Nephron (organoid): ENCODE results near the gene MAD1L1.

Experiments
- H3K27ac Mint-ChIP-seq, 3 experiments: 2 replicates each; pipeline ENCODE4 v1.8.0; 2020; ENCODE audit warnings: mixed read lengths in 3 of 3, mild to moderate bottlenecking in 2 of 3, moderate library complexity in 1 of 3
- H3K27me3 Mint-ChIP-seq: 2 replicates; pipeline ENCODE4 v1.8.0; 2021; ENCODE audit warnings: low read depth, mild to moderate bottlenecking, moderate library complexity, mixed read lengths
- H3K36me3 Mint-ChIP-seq: 2 replicates; pipeline ENCODE4 v1.8.0; 2020; ENCODE audit warnings: low read depth, mixed read lengths
- H3K4me1 Mint-ChIP-seq: 2 replicates; pipeline ENCODE4 v1.8.0; 2020; ENCODE audit warnings: mixed read lengths
- H3K4me3 Mint-ChIP-seq, 3 experiments: 2 replicates each; pipeline ENCODE4 v1.8.0; 2020; ENCODE audit warnings: mild to moderate bottlenecking in 3 of 3, mixed read lengths in 3 of 3, moderate library complexity in 2 of 3
- H3K9me3 Mint-ChIP-seq: 2 replicates; pipeline ENCODE4 v1.8.0; 2020; ENCODE audit warnings: mixed read lengths
- TF ChIP-seq, protein P1 (sequence below), 3 experiments: fragments of 200-600 bp; sonication (generic); IDR thresholded peaks; one replicate each; pipeline ENCODE4 v1.5.0; 2021; ENCODE audit warnings: antibody characterized with exemption in 3 of 3; ENCODE audit not compliant: unreplicated experiment in 3 of 3

MAD1L1 gene

DNA sequence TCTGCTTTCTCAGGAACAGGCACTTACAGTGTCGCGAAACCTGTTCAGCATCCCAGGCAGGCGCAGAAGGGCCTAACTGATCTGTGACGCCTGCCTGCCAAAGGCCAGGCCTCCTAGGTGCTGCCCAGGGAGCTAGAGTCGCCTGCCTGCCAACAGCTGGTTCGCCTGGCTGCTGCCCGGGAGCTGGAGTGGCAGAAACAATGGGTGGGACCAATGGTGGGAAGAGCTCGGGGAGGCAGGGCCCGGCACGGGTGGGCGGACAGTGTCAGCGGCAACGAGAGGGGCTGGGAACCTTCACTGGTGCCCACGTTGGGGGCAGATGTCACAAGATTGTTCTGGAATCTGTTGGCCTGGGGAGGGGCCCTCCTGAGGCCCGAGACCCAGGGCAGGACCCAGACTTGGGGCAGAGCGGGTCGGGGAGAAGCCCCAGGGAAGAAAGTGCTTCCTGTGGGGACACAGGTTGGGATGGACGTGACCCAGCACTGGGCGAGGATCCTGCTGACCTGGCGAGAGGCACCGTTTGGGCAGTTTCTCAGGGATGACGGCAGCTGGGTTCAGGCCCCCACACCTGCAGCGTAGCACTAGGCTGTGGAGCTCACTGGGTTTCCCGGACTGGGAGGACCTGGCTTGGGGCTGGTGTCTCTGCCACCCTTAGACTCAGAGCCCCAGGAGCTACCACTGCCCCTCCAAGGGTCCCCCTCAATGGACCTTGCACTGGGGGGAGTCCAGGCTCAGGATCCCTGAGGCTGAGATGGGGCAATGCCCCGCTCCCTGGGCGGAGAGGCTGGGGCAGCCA is 380.8 kb downstream of the MAD1L1 start:
- H3K4me3 Mint-ChIP-seq: peak overlapping the region in 1 of 3 experiments; percentile 29
- peaks cover 16% of the 10 kb centered on the region for H3K27me3 Mint-ChIP-seq
- H3K27ac Mint-ChIP-seq: peak overlapping the region in 2 of 3 experiments; percentile 17 to 49
- no peaks in the 10 kb centered on the region for H3K9me3 Mint-ChIP-seq
- H3K36me3 Mint-ChIP-seq: no peaks in the 10 kb centered on the region
- TF ChIP-seq, protein P1, sequence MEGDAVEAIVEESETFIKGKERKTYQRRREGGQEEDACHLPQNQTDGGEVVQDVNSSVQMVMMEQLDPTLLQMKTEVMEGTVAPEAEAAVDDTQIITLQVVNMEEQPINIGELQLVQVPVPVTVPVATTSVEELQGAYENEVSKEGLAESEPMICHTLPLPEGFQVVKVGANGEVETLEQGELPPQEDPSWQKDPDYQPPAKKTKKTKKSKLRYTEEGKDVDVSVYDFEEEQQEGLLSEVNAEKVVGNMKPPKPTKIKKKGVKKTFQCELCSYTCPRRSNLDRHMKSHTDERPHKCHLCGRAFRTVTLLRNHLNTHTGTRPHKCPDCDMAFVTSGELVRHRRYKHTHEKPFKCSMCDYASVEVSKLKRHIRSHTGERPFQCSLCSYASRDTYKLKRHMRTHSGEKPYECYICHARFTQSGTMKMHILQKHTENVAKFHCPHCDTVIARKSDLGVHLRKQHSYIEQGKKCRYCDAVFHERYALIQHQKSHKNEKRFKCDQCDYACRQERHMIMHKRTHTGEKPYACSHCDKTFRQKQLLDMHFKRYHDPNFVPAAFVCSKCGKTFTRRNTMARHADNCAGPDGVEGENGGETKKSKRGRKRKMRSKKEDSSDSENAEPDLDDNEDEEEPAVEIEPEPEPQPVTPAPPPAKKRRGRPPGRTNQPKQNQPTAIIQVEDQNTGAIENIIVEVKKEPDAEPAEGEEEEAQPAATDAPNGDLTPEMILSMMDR (IDR thresholded peaks at IDR 0.05; ENCODE audit: unreplicated experiment in 3 of 3): no peak
- H3K4me1 Mint-ChIP-seq: peaks cover 17% of the 10 kb centered on the region

DNA sequence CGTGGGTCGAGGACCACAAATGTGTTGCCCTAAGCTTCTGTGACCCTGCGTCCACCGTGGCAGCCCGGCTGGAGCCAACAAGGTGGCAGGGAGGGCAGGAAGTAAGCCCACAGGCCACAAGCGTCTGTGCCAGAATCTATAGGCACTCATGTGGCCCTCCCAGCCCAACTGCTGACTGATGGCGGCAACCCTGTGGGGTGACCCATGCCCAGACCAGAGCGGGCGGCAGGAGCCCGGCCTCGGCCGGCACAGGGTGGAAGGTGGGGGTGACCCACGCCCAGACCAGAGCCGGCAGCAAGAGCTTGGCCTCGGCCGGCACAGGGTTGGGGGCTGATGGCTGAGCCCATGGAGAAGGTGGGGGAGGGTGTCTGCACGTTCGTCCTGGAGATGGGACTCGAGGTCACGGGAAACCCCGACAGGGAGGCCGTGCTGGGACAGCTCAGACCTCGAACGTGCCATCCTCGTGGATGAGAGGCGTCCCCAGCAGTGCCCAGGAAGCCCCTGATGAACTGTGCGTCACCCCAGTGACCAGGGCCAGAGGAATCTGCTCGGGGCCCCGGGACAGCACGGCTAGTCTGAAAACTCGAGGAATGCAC is 381.7 kb downstream of the MAD1L1 start:
- H3K4me3 Mint-ChIP-seq: peak overlapping the region in 1 of 3 experiments; percentile 29
- H3K27me3 Mint-ChIP-seq: peaks cover 16% of the 10 kb centered on the region
- no peaks in the 10 kb centered on the region for H3K36me3 Mint-ChIP-seq
- H3K27ac Mint-ChIP-seq: peak overlapping the region in 2 of 3 experiments; percentile 17 to 49
- peaks cover 21% of the 10 kb centered on the region for H3K4me1 Mint-ChIP-seq
- no peaks in the 10 kb centered on the region for H3K9me3 Mint-ChIP-seq
- TF ChIP-seq, protein P1 (IDR thresholded peaks at IDR 0.05; ENCODE audit: unreplicated experiment in 3 of 3): no peak

DNA sequence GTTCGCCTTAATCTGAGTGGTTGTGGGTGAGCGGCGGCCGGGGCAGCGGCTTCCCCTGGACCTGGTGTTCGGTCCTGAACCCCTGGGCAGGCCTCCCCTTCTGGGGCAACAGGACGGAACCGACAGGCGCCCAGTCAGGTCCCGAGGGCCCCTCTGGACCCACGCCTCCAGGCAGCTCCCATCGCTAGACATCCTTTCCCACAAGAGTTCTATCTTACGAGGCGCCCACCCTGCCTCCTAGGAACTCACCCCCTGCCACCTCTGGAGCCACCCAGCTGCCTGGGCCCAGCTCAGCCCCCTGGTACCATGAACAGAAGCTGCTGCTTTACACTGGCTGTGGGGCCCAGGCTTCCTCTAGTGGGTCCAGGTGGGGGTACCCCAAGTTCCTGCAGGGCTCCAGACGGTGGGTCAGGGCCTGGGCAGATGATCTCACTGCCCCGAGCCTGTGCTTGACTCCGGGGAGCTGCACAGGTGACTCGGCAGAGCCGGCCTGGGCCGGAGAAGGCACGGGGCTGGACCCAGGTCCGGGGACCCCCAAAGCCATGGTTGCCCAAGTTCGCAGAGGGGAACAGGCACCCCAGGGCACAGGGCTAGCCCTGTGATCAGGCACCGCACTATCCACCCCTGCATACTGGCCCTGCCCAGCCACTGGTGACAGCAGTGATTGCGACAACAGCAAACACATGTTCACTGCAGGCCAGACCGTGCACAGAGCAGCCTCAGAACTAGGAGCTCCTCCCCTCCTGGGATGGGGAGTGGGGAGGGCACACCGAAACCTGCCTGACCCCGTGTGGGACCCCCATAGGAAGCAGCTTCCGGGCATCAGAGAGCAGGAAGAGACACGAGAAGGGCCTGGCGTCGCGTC is 382.4 kb downstream of the MAD1L1 start:
- H3K27me3 Mint-ChIP-seq: peaks cover 15% of the 10 kb centered on the region
- peaks cover 23% of the 10 kb centered on the region for H3K4me1 Mint-ChIP-seq
- H3K36me3 Mint-ChIP-seq: no peaks in the 10 kb centered on the region
- no peak overlapping the region for H3K4me3 Mint-ChIP-seq
- TF ChIP-seq, protein P1 (IDR thresholded peaks at IDR 0.05; ENCODE audit: unreplicated experiment in 3 of 3): no peak
- no peak overlapping the region for H3K27ac Mint-ChIP-seq
- H3K9me3 Mint-ChIP-seq: no peaks in the 10 kb centered on the region

GRCh38 chr7:1849351-1850041 is 383.2 kb downstream of the MAD1L1 start:
- Mint-ChIP-seq H3K27ac (peak overlapping the region in 2 of 3 experiments; percentile 51 to 64), H3K4me1 (peaks cover 27% of the 10 kb centered on the region), H3K9me3 (no peaks in the 10 kb centered on the region), H3K27me3 (peaks cover 13% of the 10 kb centered on the region), H3K4me3 (no peak overlapping the region), H3K36me3 (no peaks in the 10 kb centered on the region)
- TF ChIP-seq, protein P1 (IDR thresholded peaks at IDR 0.05; ENCODE audit: unreplicated experiment in 3 of 3): no peak

DNA sequence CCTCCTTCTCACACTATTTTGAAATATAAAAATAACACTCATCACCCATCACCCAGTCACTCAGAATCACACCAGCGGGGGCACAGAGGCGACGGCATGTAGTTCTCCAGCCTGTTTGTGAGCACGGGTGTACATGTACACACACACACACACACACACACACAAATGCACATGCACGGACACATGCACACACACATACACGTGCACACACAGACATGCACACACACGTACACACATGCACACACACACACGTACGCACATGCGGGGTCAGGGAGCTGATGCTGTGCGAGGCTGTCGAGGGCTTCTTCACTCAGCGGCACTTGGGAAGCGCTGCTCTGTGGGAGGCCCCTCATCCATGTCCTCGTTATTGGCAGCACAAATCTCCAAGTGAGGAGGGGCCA is 383.8 kb downstream of the MAD1L1 start:
- Mint-ChIP-seq H3K4me3 (no peak overlapping the region), H3K27ac (peak overlapping the region in 2 of 3 experiments; percentile 51 to 64), H3K9me3 (no peaks in the 10 kb centered on the region), H3K36me3 (no peaks in the 10 kb centered on the region), H3K27me3 (peaks cover 13% of the 10 kb centered on the region), H3K4me1 (peaks cover 27% of the 10 kb centered on the region)
- TF ChIP-seq, protein P1 (IDR thresholded peaks at IDR 0.05; ENCODE audit: unreplicated experiment in 3 of 3): no peak
